GM18499 (cell line): ENCODE results near the gene PAK4.
"Not testable (repeated sequence)": the region's sequence is repeated elsewhere in the genome, so short reads cannot be mapped to it uniquely, and the experiment has no call there.

Experiments
- ATAC-seq: cut with Tn5 transposase; IDR thresholded peaks from one replicate; pipeline ENCODE4 v1.9.1; 2021; ENCODE audit warnings: moderate number of reproducible peaks; ENCODE audit not compliant: insufficient read depth, unreplicated experiment

PAK4 gene

GRCh38 chr19:39125554-39126311 is at the start of gene PAK4:
Gene PAK4 (plus strand): TSS chr19:39125786. CDS start chr19:39169554, 43,768 bp downstream.
- ATAC-seq: peak; percentile 59

- no peak for ATAC-seq
Measured at GRCh38 chr19:39077323-39077722, 48.3 kb upstream of the PAK4 start.

GRCh38 chr19:39078436-39079200 is 47.0 kb upstream of the PAK4 start:
- no peak for ATAC-seq

GRCh38 chr19:39080431-39080830 is 45.2 kb upstream of the PAK4 start:
- ATAC-seq: no peak

- ATAC-seq: no peak
Measured at GRCh38 chr19:39082167-39082566, 43.4 kb upstream of the PAK4 start.

GRCh38 chr19:39082745-39083598 is 42.6 kb upstream of the PAK4 start:
- ATAC-seq: no peak

- ATAC-seq: no peak
Measured at GRCh38 chr19:39083599-39083982, 42.0 kb upstream of the PAK4 start.

GRCh38 chr19:39083983-39084731 is 41.4 kb upstream of the PAK4 start, which contains the start of gene ACP7:
Gene ACP7 (plus strand): TSS chr19:39084368. CDS start chr19:39085270, 902 bp downstream.
- no peak for ATAC-seq

- no peak for ATAC-seq
Measured at GRCh38 chr19:39084732-39085080, 40.9 kb upstream of the PAK4 start.

- no peak for ATAC-seq
Measured at GRCh38 chr19:39085392-39085791, 40.2 kb upstream of the PAK4 start.

GRCh38 chr19:39086386-39086785 is 39.2 kb upstream of the PAK4 start:
- ATAC-seq: no peak

- ATAC-seq: no peak
Measured at GRCh38 chr19:39087907-39088686, 37.5 kb upstream of the PAK4 start.

GRCh38 chr19:39090016-39090415 is 35.6 kb upstream of the PAK4 start:
- ATAC-seq: not testable (repeated sequence)

- ATAC-seq: no peak
Measured at GRCh38 chr19:39090881-39091280, 34.7 kb upstream of the PAK4 start.

- not testable (repeated sequence) for ATAC-seq
Measured at GRCh38 chr19:39095799-39096540, 29.6 kb upstream of the PAK4 start.

- no peak for ATAC-seq
Measured at GRCh38 chr19:39097299-39097698, 28.3 kb upstream of the PAK4 start.

GRCh38 chr19:39097721-39098120 is 27.9 kb upstream of the PAK4 start:
- no peak for ATAC-seq

GRCh38 chr19:39098365-39099269 is 27.0 kb upstream of the PAK4 start:
- ATAC-seq: no peak
